Activated naive CD4-positive, alpha-beta T cell treated with anti-CD3 and anti-CD28 coated beads, Interleukin-2, amount 50 U/mL, for 24 hours (primary cell): Measurements from ENCODE around the gene MCM7.

Source experiments
- H3K27ac Mint-ChIP-seq: one replicate; pipeline ENCODE4 v1.8.0; 2021; ENCODE audit warnings: mild to moderate bottlenecking, mixed read lengths
- H3K27me3 Mint-ChIP-seq: one replicate; pipeline ENCODE4 v1.8.0; 2021; ENCODE audit warnings: mixed read lengths
- H3K36me3 Mint-ChIP-seq: one replicate; pipeline ENCODE4 v1.8.0; 2021; ENCODE audit warnings: mixed read lengths
- H3K4me1 Mint-ChIP-seq: one replicate; pipeline ENCODE4 v1.8.0; 2021; ENCODE audit warnings: mixed read lengths
- H3K4me3 Mint-ChIP-seq: one replicate; pipeline ENCODE4 v1.8.0; 2021; ENCODE audit warnings: mild to moderate bottlenecking, mixed read lengths
- H3K9me3 Mint-ChIP-seq: one replicate; pipeline ENCODE4 v1.8.0; 2021; ENCODE audit warnings: mixed read lengths

Gene MCM7

DNA sequence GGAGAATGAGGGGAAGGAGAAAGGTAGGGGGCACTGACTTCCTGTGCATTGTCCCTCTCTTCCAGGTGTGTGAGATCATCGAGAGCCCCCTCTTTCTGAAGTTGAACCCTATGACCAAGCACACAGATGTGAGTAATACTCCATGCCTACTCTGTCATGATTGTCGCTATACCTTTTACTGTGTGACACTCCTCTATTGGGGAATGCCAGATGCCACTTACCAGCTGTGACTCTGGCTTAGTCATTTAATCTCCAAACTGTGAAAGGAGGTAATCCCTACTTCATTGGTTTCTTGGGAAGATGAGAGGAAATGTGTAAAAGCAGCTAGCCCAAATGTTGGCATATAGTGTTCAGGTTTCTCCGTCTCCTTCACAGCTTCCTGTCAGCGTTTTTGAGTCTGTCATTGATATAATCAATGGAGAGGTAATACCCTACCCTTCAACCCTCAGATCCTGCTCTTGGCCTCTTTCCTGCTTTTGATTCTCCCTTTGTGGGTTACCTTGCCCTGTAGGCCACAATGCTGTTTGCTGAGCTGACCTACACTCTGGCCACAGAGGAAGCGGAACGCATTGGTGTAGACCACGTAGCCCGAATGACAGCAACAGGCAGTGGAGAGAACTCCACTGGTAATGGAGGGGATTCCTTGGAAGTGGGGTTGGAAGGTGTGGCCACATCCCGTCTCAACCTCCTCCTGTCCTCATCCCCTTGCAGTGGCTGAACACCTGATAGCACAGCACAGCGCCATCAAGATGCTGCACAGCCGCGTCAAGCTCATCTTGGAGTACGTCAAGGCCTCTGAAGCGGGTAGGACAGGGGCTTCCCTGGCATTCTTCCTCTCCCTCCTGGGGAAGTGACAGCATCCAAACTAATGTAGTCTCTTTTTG, 10.4 kb downstream of the MCM7 start:
- Mint-ChIP-seq H3K27ac (peak overlapping the region; percentile 19), H3K36me3 (peaks cover 6% of the 10 kb centered on the region), H3K4me3 (peak overlapping the region; percentile 39)

GRCh38 chr7:100089458-100090196, 11.6 kb downstream of the MCM7 start:
- peaks cover 26% of the 10 kb centered on the region for H3K4me1 Mint-ChIP-seq
- H3K36me3 Mint-ChIP-seq = peaks cover 2% of the 10 kb centered on the region
- no peaks in the 10 kb centered on the region for H3K27me3 Mint-ChIP-seq
- no peaks in the 10 kb centered on the region for H3K9me3 Mint-ChIP-seq
- H3K4me3 Mint-ChIP-seq = peak overlapping the region; percentile 94
- peak overlapping the region; percentile 94 for H3K27ac Mint-ChIP-seq

More for the DNA sequence above, 10.4 kb downstream of the MCM7 start:
- H3K4me1 Mint-ChIP-seq = peaks cover 33% of the 10 kb centered on the region
- H3K9me3 Mint-ChIP-seq = no peaks in the 10 kb centered on the region
- H3K27me3 Mint-ChIP-seq = no peaks in the 10 kb centered on the region

GRCh38 chr7:100088621-100089457, 12.4 kb downstream of the MCM7 start, which contains the start of gene COPS6:
Gene COPS6 (plus strand): TSS chr7:100088969. CDS start chr7:100088991, 22 bp downstream.
- Mint-ChIP-seq H3K27me3 (no peaks in the 10 kb centered on the region), H3K27ac (peak within 1 kb of the TSS; percentile 94), H3K36me3 (peaks cover 2% of the 10 kb centered on the region), H3K9me3 (no peaks in the 10 kb centered on the region), H3K4me3 (peak within 1 kb of the TSS; percentile 94), H3K4me1 (peaks cover 26% of the 10 kb centered on the region)

DNA sequence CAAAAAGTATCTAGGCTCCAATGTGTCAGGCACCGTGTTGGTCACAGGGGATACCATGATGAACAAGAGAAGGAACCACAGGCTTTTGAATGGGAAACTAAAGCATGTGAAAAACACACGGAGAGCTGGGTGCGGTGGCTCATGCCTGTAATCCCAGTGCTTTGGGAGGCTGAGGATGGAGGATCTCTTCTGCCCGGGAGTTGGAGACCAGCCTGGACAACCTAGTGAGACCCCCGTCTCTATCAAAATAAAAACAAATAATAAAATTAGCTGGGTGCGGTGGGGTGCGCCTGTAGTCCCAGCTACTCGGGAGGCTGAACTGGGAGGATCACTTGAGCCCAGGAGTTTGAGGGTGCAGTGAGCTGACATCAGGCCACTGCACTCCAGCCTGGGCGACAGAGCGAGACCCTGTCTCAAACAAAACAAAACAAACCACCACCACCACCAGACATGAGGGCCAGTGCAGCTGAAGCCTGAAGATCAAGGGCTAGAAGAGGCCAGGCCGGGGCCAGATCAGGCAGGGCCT, 13.0 kb downstream of the MCM7 start:
- Mint-ChIP-seq H3K27ac (peak overlapping the region; percentile 94), H3K36me3 (peaks cover 2% of the 10 kb centered on the region), H3K9me3 (no peaks in the 10 kb centered on the region), H3K4me3 (peak overlapping the region; percentile 94), H3K4me1 (peaks cover 26% of the 10 kb centered on the region), H3K27me3 (no peaks in the 10 kb centered on the region)

- Mint-ChIP-seq H3K36me3 (peaks cover 2% of the 10 kb centered on the region), H3K9me3 (no peaks in the 10 kb centered on the region), H3K4me1 (peaks cover 34% of the 10 kb centered on the region), H3K27ac (peak overlapping the region; percentile 94), H3K27me3 (no peaks in the 10 kb centered on the region), H3K4me3 (peak overlapping the region; percentile 57)
These were observed 14.0 kb downstream of the MCM7 start for GRCh38 chr7:100087055-100087750.

DNA sequence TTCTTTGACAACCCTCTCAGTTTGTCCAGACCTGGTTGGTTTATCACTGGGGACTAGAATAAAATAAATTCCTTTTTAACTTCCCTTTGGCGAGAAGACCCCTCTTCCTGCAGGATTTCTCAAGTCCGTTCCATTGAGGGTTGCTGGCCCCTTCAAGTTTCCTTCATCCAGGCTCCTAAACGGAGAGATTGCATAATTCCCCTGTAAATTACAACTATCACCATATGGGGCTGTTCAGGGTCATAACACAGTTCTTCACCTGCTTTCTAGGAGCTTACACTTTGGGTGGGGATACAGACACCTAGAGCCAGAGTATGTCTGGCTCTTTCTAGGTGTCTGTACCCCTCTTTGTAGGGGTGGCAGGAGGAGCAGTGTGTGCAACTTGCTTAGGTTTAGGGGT, 15.7 kb downstream of the MCM7 start:
- Mint-ChIP-seq H3K9me3 (no peaks in the 10 kb centered on the region), H3K27ac (no peak overlapping the region), H3K4me1 (peaks cover 39% of the 10 kb centered on the region), H3K36me3 (peaks cover 2% of the 10 kb centered on the region), H3K27me3 (no peaks in the 10 kb centered on the region), H3K4me3 (no peak overlapping the region)

GRCh38 chr7:100082978-100083377, 18.2 kb downstream of the MCM7 start:
- Mint-ChIP-seq H3K36me3 (peaks cover 2% of the 10 kb centered on the region), H3K27ac (peak overlapping the region; percentile 62), H3K9me3 (no peaks in the 10 kb centered on the region), H3K4me1 (peaks cover 37% of the 10 kb centered on the region), H3K4me3 (peak overlapping the region; percentile 94), H3K27me3 (no peaks in the 10 kb centered on the region)

DNA sequence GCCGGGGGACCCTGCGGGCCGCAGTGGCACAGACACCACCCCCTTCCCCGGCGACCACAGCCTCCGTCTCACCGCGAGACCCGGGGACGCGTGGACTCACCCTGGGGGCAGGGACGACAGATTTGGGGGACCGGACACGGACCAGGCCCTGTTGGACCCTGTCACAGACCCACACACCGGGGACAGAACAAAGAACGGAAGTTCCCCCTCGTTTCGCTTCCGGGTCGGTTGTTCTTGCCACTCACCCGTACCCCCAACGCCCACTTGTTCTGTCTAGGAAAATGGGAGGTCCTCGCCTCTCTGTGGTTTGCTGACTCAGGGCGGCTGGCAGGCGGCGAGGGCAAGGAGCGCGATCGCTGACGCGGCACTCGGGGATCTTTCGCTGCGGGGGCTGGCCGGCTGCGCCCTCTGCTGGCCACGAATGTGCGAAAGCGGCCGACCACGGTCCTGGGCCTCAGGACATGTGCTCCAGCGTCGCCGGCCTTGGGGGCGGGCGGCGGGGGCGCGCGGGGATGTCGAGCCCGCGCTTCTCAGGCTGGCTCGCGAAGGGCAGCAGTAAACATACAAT, 19.6 kb downstream of the MCM7 start, which contains the start of gene ZNF3:
Gene ZNF3 (minus strand): TSS at position 189 of the 568 bp plus-strand sequence. CDS start 4,366 bp downstream, outside the sequence.
- Mint-ChIP-seq H3K27ac (peak within 1 kb of the TSS; percentile 91), H3K4me1 (peaks cover 37% of the 10 kb centered on the region), H3K9me3 (no peaks in the 10 kb centered on the region), H3K4me3 (peak within 1 kb of the TSS; percentile 94), H3K36me3 (peaks cover 6% of the 10 kb centered on the region), H3K27me3 (no peaks in the 10 kb centered on the region)

DNA sequence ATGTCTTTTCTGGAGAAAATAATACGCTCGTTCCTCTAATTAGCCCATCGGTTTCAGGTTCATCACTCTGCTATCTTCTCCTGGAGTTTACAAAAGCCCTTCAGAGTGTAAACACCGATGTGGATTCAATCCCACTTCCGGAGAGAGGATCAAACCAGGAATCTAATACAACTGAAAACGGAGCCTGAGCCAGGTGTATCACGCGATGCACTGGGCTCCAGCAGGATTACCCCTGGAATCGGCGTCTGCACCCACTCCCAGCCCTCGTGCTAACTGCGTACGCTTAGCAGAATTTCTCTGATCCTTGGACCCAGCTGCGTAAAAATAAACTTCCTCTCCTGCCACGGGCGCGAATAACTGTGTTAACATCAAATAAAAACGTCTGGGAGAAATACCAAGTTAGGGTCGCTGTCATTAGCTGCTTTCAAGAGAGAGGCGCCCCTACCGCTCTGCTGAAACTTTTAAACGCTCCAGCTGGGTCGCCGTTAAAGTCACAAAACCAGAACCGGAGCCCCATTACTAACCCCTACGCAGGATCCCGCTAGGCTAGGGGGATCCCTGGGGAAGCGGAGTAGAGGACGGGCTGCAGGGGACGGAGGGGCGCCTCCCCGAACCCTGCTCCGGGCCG, 20.2 kb downstream of the MCM7 start:
- Mint-ChIP-seq H3K27ac (peak overlapping the region; percentile 86), H3K27me3 (no peaks in the 10 kb centered on the region), H3K4me3 (peak overlapping the region; percentile 94), H3K9me3 (no peaks in the 10 kb centered on the region), H3K4me1 (peaks cover 37% of the 10 kb centered on the region), H3K36me3 (peaks cover 7% of the 10 kb centered on the region)

GRCh38 chr7:100079024-100079560, 22.1 kb downstream of the MCM7 start:
- no peaks in the 10 kb centered on the region for H3K27me3 Mint-ChIP-seq
- H3K4me3 Mint-ChIP-seq = peak overlapping the region; percentile 39
- peaks cover 16% of the 10 kb centered on the region for H3K36me3 Mint-ChIP-seq
- no peak overlapping the region for H3K27ac Mint-ChIP-seq
- H3K4me1 Mint-ChIP-seq = peaks cover 37% of the 10 kb centered on the region
- H3K9me3 Mint-ChIP-seq = no peaks in the 10 kb centered on the region

GRCh38 chr7:100077205-100077604, 24.0 kb downstream of the MCM7 start:
- Mint-ChIP-seq H3K9me3 (peaks cover 2% of the 10 kb centered on the region), H3K27me3 (no peaks in the 10 kb centered on the region), H3K4me1 (peaks cover 29% of the 10 kb centered on the region), H3K27ac (no peak overlapping the region), H3K4me3 (peak overlapping the region; percentile 23), H3K36me3 (peaks cover 27% of the 10 kb centered on the region)

DNA sequence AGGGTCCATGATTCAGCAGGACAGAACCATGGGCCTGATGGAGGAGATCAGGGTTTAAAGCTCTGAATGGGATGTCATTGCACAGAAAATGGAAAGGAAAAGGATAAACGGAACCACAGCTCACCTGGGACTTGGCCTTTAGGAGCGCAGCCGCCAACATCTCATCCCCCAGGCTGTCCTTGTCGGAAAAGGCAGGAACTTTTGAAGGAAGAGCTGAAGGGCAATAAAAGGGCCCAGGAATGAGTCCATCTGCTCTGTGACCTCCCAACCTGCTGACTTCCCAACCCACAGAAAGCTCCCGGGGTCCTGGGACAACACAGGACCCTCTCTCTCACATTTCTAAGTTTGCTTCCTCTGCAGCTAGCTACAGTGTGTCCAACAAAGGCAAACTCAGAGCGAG, 25.8 kb downstream of the MCM7 start:
- Mint-ChIP-seq H3K4me3 (no peak overlapping the region), H3K27ac (no peak overlapping the region), H3K4me1 (peaks cover 19% of the 10 kb centered on the region), H3K27me3 (no peaks in the 10 kb centered on the region), H3K36me3 (peaks cover 45% of the 10 kb centered on the region), H3K9me3 (peaks cover 13% of the 10 kb centered on the region)

GRCh38 chr7:100074841-100075240, 26.4 kb downstream of the MCM7 start:
- Mint-ChIP-seq H3K36me3 (peaks cover 49% of the 10 kb centered on the region), H3K27me3 (no peaks in the 10 kb centered on the region), H3K4me3 (no peak overlapping the region), H3K9me3 (peaks cover 13% of the 10 kb centered on the region), H3K27ac (no peak overlapping the region), H3K4me1 (peaks cover 14% of the 10 kb centered on the region)

DNA sequence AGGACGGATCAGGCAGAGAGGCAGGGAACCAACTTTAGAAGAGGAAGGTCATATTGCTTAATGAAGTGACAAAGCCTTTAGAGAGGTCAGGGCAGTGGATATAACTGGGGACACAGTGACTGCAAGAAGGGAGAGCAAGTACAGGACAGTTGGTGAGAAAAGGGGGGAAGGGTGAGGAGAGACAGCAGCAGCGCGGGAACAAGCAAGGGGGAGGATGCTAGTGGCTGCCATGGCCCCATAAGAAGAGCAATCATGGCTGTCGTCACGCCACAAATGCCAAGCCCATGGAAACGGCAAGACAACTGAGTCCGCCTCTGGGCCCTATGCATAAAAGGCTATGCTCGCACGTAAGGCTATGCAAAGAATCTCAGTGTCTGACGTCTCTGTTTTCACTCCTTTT, 28.7 kb downstream of the MCM7 start:
- no peaks in the 10 kb centered on the region for H3K27me3 Mint-ChIP-seq
- H3K4me1 Mint-ChIP-seq = peaks cover 4% of the 10 kb centered on the region
- peaks cover 13% of the 10 kb centered on the region for H3K9me3 Mint-ChIP-seq
- peaks cover 51% of the 10 kb centered on the region for H3K36me3 Mint-ChIP-seq
- H3K4me3 Mint-ChIP-seq = no peak overlapping the region
- no peak overlapping the region for H3K27ac Mint-ChIP-seq
